ENCODE measurements around the gene ADAMTSL3.
"Not testable (repeated sequence)": the region's sequence is repeated elsewhere in the genome, so short reads cannot be mapped to it uniquely, and the experiment has no call there.

Gene ADAMTSL3

DNA sequence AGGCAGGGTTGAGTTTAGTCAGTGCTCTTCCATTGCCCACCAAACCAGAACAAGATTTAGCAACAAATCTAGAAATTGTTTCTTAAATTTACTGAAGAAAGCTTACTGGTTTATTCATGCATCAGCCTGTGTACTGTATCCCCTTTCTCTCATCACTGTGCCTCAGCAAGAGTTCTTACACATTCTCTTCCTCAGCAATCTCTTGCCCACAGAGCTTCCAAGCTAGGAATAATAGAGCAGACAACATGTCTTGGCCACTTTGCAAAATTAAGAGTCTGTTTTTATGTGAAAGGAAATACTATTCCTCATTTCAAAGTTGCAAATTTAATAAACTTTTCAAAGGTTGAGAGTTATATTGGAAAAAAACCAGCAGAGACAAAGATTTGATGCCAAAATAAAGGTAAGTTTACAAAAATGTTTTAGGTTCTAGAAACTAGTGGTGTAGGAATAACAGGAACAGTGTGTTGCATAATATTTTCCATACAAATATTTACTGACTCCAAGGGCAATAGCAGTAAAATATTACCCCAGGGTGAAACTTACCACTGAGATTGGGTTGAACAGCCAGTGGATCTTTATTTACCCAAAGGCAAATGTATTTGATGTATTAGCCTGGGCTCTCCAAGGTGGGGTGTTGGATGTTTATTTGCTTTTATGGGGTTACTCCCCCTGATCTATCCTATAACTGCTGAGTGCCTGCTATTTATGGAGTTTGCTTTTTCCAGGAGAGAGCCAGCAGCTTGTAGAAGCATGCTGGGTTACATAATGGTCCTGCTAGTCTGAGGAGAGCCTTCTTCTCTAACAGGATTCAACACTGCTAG is 276.7 kb downstream of the ADAMTSL3 start:
- no peak for DNase-seq

DNA sequence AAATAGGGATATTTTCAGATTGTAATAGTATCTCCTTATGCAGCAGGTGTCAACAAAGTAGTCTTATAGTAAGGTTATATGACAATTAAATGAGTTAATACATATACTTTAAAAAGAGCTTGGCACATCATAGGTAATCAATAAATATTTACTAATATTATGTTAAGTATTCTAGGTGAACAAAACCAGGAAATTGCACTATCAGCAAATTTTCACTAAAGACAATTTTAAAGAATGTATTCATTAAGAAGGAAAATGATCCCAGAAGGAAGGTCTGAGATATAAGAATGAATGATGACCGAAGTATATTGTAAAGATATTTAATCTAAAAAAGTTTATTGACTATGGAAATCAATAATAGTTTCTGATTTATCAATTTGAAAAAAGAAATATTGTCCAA is 281.9 kb downstream of the ADAMTSL3 start:
- no peak for DNase-seq

DNA sequence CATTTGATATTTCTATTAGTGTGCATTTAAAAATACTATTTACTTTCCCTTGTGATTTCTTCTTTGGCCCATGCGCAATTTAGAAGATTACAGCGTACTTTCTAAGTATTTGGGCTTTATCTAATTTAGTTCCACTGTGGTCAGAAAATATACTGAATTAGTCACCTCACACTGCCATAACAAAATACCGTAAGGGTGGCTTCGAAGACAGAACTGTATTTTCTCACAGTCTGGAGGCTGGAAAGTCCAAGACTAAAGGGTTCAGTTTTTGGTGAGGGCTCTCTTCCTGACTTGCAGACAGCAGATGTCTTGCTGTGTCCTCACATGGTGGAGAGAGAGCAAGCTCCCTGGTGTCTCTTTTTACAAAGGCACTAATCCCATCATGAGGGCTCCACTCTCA is 286.2 kb downstream of the ADAMTSL3 start:
- DNase-seq: no peak

DNA sequence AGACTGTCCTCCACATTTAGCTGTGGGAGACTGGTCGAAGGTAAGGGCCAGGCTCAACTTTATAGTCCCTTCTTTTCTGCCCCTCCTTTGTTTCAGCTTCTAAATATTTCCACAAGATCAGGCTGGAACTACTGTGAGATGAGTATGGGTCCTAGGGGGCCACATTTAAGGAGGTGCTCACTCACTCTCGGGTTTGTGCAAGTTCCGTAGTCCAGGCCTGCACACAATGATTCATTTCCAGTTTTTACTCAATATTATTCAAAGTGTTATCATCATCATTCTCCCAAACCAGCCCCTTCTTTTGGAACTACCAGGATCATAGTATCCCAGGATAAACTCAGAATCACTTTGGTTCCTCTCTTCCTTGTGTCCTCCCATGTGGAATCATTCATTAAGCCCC is 289.1 kb downstream of the ADAMTSL3 start:
- no peak for DNase-seq

DNA sequence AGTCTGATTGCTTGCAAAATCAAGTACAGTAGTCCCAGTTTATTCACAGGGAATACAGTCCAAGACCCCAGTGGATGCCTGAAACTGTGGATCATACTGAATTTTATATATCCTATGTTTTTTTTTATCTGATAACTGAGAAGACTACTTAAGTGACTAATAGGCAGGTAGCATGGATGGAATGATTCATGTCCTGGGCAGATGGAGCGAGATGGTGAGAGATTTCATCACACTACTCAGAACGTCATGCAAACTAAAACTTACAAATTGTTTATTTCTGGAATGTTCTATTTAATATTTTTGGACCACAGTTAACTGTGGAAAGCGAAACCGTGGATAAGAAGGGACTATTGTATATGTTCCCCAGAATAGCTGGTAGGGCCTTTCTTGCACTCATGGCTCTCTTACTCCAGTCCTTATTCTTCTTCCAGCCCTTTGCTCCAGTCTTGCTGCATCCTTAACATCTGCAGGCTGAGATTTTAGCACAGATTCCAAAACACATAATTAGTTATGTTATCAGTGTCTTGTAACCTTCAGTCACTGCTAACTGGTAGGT is 290.0 kb downstream of the ADAMTSL3 start:
- DNase-seq: no peak

DNA sequence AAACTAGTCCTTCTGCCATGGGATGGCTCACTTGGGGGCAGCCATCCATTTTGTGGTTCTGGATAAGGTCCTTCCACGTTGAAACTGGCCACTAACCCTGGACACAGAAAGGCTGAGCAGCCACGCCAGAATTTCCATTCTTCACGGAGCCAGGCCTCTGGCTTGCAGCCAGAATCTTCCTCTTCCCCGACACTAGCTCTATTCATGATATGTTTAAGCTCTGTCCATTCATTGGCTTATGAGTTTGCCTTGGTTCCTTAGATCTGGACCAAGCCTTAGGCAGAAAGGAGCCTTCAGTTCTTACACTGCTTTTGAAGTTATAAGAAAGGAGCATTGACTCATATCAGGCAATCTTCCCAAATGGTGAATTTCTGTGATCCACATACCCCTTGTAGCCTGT is 293.2 kb downstream of the ADAMTSL3 start:
- no peak for DNase-seq

DNA sequence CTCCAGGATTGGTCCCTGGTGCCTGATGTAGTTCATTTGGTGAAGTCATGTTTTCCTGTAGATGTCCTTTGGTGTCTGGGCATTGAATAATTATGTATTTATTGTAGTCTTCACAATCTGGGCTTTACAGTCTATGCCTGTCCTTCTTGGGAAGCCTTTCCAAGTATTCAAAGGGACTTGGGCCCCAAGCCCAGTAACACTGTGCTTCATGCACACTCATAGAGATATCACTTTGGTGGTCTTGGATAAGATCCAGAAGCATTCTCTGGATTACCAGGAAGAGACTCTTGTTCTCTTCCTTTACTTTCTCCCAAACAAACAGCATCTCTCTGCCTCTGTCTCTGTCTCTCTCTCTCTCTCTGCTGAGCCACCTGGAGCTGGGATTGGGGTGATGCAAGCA is 300.6 kb downstream of the ADAMTSL3 start:
- no peak for DNase-seq

DNA sequence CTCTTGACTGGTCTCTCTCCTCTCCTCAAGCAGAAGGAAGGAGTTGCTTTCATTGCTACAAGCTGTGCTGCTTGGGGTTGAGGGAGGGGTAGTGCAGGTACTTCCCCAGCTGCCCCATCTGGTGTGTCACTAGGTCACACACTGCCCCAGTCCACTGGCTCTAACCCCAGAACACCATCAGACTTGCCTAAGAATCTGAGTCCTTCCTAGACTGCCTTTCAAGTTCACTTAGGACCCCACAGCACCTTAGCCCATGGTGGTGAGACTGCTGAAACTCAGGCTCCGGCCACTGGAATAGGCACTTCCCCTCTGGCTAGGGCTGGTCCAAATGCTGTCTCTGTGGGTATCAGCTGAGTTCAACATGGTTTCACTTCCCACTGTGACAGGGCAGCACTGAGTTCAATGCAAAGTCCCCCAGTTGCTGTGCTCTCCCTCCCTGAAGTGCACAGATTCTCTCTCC is 301.9 kb downstream of the ADAMTSL3 start:
- no peak for DNase-seq

DNA sequence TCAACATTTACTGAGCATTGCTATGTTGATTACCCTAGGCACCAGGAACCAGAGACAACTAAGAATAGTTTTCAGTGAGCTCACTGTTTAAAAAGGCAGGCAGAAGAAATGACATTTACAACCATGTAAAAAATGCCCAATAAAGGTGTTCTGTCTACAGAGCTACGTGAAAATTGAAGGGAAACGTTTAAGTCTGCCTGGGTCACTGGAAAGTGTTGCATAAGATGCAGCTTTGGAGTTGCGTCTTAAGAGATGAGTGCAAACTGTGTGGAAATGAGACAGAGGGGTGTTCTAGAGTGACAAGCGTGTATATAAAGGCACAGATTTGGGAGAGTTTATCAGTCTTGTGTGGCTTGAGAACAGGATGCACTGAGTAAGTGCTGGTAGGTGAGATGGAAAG is 303.0 kb downstream of the ADAMTSL3 start:
- DNase-seq: no peak

DNA sequence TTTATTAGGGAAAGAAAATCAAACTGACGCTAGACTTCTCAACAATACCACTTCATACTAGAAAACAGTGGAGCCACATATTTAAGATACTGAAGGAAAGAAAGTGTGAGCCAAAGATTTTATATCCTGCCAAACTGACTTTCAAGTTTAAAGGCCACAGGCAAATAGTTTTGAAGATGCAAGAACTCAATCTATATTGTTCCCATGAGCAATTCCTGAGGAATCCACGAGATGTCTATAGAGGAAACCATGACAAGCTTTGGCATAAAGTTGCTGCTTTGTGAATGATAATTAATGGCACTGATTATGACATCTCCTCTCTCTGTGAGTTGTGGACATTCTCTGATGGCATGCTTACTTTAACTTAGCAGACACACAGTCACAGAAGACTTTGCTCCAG is 305.6 kb downstream of the ADAMTSL3 start:
- DNase-seq: no peak

DNA sequence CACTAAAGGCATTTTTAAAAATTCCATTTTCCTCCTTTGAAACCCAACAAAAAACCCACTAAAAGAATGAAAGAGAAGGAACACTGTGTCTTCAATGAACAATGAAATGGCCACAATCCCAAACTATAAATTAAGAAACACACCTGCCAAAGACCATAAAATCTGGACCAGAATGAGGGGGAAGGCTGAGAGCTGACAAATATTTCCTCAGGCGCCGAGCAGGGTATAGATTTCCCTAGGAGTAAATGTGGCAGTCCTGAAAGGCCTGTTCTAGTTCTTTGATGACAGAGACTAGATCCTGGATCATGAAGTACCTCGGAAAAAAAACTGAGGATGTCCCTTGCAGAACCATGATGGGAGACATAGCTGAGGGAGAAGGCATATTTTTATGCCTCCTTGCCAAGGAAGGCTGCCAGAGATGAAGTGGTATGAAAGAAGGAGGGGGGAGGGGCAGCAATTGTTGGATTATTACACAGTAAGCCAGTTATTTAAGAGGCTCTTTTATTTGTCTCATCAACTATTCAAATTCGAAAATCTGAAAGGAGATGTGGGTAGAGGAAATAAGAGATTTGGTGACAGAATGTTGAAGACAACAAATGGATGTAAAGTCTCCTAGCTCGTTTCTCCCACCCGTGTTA is 306.4 kb downstream of the ADAMTSL3 start:
- no peak for DNase-seq

DNA sequence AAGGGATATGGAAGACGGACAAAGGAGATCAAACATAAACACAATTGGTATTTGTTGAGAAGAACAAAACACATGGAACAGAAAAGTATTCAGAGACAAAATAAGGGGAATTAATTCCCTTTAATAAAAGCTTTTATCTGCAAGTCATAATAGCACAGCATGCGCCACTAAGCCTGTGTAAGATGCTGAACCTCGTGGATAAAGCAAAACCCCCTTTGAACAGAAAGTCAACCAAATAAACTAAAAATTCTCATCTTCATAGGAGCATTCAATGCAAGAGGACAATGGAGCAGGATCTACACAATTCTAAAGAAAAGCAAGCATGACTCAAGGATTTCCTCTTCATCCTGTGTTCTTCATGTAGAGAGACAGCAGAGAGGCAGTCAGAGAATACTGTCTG is 307.4 kb downstream of the ADAMTSL3 start:
- DNase-seq: no peak

DNA sequence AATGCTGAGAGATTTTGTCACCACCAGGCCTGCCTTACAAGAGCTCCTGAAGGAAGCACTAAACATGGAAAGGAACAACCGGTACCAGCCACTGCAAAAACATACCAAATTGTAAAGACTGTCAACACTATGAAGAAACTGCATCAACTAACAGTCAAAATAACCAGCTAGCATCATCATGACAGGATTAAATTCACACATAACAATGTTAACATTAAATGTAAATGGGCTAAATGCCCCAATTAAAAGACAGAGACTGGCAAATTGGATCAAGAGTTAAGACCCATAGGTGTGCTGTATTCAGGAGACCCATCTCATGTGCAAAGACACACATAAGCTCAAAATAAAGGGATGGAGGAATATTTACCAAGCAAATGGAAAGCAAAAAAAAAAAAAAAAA is 311.0 kb downstream of the ADAMTSL3 start:
- not testable (repeated sequence) for DNase-seq

DNA sequence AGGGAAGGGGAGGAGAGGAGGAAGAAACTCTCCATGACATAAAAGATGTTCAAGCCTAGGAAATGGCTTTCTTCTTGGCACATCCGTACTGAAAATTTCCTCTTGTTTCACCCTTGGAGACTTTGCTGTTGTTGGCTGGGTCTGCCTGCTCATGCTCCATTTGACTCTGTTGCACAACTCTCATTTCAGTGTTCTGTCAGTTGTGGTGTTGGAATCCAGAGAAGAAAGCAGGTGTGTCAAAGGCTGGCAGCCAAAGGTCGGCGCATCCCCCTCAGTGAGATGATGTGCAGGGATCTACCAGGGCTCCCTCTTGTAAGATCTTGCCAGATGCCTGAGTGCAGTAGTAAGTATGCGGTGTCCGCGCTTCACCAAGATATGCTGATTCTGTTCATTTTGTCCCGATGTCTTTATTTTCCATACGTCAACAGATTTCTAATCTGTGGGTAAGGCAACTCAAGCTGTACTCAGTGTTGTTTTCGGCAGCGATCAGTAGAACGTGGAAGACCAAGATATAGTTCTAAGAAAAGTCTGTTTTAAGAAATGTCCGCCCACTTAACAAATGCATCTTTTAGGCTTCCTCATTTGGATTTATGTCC is 316.5 kb downstream of the ADAMTSL3 start:
- DNase-seq: no peak

DNA sequence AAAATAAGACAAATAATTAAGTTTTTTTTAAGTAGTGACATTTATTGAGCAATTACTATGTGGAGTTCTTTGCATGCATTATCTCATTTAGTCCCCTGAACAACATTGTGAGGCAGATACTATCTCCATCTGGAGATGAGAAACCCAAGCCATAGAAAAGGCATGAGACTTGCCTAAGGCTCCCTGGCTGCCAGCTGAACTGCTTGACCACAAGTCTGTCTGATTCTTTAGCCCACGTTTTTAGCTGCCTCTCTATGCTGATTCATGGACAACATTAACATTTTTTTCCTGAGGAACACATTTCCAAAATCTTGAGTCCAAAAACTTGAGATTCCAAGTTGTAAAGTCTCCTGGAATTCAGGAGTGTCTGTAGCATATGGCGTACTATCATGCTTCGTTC is 318.1 kb downstream of the ADAMTSL3 start:
- no peak for DNase-seq

DNA sequence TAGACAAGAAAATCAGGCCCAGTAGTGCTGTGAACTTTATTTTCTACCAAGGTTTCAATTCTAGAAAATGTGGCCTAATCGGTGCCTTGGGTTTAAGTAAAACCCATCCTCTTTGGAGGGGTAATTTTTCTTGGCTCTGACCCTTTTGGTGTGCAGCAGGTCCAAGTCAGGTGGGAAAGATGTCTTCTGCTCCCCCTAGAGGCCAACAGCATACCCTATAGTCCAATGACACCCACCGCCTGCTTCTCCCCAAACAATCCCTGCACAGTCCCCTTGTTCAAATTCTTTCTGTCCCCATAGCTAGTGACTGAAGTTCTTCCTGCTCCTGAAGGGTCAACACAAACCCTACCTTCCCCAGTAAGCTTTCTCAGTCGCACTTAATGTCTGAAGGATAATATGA is 319.9 kb downstream of the ADAMTSL3 start:
- DNase-seq: peak; percentile 3

DNA sequence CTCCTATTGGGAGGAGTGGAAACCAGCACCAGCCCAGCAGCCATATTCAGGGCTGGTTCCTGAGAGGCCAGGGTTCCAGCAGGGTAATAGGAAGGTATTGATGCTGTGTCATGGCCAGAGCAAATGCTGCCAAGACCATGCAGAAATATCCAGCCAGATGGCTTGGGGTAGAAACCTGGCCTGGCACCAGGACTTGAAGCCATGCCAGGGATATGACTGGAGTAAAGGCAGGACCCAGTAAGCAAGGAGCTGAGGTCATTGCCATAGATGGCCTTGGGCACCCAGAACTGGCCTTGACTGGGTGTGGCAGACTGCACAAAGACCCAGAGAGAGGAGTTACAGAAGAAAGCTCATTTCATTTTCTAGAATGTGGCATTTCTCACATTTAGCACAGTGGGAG is 324.1 kb downstream of the ADAMTSL3 start:
- DNase-seq: no peak

DNA sequence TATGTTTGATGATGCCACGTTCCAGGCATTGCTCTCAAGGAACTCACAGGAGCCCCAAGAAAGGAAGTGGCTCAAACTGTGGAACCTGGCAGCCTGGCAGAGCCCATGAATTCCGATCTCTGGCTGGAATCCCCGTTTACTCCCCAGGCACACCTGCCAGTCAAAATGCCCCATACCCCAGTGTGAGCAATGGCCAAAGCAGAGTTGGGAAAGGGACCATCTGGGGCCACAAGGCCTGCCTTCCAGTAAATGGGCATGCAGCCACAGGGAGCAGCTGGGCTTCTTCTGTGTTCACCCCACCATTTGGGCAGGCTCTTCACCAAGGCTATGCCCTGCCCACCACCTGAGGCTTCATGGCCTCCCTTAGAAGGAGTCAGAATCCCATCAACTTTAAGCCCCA is 324.7 kb downstream of the ADAMTSL3 start:
- no peak for DNase-seq

DNA sequence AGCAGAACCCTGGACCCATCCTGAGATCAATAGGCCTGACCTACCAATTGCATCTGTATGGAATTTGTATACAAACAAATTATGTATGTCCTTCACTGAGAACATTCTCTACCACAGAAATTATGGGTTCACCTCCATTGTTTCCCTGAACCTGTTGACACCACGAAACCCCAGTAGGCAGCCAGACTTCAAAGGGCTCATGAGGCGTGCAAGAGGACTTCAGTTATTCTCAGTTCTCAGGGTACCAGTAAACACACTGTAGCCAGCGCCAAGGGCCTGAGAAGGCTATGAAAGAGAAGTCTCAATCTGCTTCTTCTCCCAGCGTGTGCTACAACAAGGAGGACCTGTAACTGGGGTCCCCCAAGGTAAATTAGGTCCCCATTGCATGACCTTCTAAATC is 326.7 kb downstream of the ADAMTSL3 start:
- DNase-seq: no peak

DNA sequence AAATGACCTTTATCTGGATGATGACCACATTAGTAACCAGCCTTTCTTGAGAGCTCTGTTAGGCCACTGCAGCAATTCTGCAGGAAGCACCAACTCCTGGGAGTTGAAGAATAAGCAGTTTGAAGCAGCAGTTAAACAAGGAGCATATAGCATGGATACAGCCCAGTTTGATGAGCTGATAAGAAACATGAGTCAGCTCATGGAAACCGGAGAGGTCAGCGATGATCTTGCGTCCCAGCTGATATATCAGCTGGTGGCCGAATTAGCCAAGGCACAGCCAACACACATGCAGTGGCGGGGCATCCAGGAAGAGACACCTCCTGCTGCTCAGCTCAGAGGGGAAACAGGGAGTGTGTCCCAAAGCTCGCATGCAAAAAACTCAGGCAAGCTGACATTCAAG is 328.8 kb downstream of the ADAMTSL3 start:
- no peak for DNase-seq

DNA sequence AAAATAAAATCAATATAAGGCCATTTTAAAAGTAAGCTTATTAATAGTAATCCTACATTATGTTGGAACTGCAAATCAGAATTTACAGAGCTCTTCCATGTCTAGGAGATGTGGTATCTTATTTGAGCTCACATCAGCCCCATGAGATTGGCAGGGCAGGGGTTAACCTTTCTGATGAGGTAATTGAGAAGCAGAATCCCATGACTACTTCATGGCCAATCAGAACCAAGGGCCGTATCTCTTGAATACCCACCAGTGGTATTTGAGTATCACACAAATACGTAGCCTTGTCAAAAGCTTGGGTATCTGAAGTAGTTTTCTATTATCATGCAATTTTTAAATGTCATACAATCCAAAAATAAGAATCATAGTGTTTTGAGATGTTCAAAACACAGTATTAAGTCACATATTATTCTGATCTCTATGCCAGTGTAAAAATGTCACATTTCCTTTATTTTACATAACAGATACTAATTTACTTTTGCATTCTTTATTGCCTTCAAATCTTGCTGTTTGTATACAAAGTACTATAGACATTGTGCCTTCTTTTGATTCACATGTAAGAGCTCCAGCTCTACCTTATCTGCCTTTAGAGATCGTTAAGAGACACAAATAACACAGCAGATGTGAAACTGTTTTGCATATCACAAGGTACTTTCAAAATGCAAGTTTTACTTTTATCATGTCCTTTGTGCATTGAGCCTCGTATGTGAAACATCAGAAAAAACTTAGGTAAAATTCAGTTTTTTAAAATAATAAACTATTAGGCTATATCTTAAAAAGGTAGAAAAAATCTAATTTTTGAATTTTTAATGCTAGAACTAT is 329.9 kb downstream of the ADAMTSL3 start:
- no peak for DNase-seq

DNA sequence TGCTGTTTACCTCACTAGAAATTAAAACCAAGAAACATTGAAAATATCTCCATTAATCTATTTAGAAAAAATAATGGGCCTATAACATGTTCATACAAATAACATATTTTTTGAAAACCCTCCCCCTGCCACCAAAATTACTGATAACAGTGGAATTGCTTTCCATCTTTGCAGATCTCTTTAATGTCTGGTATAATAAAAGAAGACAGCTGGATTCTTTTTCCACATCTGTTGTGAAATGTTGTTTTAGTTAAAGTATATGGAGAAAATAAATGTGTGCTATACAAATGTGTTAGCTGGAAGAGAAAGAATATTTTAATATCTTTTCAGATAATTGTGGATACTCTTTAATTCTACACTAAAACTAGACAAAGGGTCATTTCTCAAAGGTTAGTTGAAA is 330.7 kb downstream of the ADAMTSL3 start:
- no peak for DNase-seq

DNA sequence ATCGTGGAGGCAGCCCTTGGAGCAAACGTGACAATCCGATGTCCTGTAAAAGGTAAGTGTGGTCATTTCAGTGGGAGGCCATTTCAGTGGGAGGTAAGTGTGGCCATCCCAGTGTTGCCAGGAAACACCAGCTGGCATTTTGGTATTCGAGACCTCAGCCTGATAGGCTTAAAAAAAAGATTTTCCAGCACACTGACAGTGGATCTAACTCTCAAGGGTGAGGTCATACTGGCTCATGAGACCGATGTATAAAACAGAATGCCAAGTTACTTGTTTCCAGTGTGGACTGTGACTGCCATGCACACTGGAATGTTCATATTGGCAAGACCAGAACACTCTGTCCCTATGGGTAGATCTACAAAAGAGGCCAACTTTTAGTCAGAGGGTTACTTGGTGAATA is 337.2 kb downstream of the ADAMTSL3 start:
- no peak for DNase-seq
